Forelimb muscle (tissue), 1 donor: Measurements from ENCODE around the gene C22orf31. TPM values are rescaled to one million over a fixed set of nuclear protein-coding genes. Genes with fewer than 3 reads are reported as not detected.
"Not testable (repeated sequence)": the region's sequence is repeated elsewhere in the genome, so short reads cannot be mapped to it uniquely, and the experiment has no call there.

Experiments
- DNase-seq: peaks from one replicate; pipeline ENCODE4 v3.0.0-alpha.2; 2013; ENCODE audit warnings: low read depth
- polyA plus RNA-seq: library from polyadenylated mRNA; unstranded; fragments of 120-200 nt; gene quantifications from one replicate; pipeline ENCODE4 v1.2.1, GENCODE V29; 2013; ENCODE audit not compliant: insufficient read length

The C22orf31 gene
- polyA plus RNA-seq, result 1.8 TPM

DNA sequence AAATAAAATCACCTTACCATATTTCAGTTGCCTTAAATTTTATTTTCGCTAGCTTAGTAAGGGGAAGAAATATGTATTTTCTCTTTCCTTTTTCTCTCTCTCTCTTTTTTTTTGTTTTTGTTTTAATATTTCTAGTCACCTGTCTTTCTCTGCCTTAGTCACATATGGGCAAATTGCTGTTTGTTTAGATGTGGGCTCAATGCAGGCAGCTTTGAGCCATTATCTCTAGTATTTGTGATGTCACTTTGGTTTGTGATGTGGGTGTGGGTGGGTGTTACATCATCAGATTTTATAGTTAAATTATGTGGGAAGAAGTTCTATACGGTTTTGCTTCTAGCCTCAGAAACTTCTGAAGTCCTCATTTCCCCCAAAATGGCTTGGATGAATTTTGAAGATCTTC, at the start of gene C22orf31:
Gene C22orf31, minus strand, starts transcription at position 59 of the 400 bp plus-strand sequence. Its CDS starts 39 bp downstream, at position 20.
- no peak for DNase-seq

GRCh38 chr22:29110946-29111345, 49.3 kb upstream of the C22orf31 start:
- DNase-seq, result no peak

GRCh38 chr22:29109822-29110221, 48.2 kb upstream of the C22orf31 start:
- DNase-seq, result no peak

DNA sequence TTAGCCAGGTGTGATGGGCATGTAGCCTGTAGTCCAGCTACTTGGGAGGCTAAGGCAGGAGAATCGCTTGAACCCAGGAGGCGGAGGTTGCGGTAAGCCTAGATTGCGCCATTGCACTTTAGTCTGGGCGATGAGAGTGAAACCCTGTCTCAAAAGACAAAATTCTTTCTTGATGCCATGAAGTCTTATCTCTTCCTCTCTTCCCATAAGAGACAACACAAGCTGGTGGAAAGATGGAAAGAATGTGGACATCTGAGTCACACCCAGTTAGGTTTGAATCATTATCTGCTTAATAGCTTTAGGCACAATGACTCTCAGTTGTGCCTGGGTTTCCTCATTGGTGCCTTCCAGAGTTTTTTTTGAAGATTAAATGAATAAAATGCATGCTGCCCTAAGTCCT, 46.5 kb upstream of the C22orf31 start:
- DNase-seq, result no peak

GRCh38 chr22:29106839-29107238, 45.2 kb upstream of the C22orf31 start:
- DNase-seq, result no peak

GRCh38 chr22:29105468-29105867, 43.8 kb upstream of the C22orf31 start:
- no peak for DNase-seq

- DNase-seq, result no peak
Measured at GRCh38 chr22:29103121-29103520, 41.5 kb upstream of the C22orf31 start.

- no peak for DNase-seq
Measured at GRCh38 chr22:29102300-29102699, 40.7 kb upstream of the C22orf31 start.

DNA sequence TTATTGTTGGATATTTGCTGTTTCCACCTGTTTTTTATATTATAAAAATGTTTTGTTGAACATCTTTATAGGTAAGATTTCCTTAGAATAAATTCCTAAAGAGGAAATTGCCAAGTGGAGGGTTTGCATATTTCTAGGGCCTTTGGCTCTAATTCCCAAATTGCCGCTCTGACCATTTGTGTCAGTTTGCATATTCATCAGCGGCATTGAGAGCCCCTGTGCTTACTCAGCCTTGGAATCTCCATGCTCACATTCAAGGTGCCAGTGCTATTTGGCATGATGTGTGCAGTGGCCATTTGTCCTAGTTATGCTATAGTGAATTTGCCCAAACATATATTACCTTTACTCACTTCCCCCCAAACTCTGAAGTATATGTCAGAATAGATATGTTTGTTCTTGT, 36.7 kb upstream of the C22orf31 start:
- no peak for DNase-seq

- no peak for DNase-seq
Measured at GRCh38 chr22:29096736-29097669, 35.4 kb upstream of the C22orf31 start.

GRCh38 chr22:29095459-29095858, 33.8 kb upstream of the C22orf31 start:
- DNase-seq, result no peak

DNA sequence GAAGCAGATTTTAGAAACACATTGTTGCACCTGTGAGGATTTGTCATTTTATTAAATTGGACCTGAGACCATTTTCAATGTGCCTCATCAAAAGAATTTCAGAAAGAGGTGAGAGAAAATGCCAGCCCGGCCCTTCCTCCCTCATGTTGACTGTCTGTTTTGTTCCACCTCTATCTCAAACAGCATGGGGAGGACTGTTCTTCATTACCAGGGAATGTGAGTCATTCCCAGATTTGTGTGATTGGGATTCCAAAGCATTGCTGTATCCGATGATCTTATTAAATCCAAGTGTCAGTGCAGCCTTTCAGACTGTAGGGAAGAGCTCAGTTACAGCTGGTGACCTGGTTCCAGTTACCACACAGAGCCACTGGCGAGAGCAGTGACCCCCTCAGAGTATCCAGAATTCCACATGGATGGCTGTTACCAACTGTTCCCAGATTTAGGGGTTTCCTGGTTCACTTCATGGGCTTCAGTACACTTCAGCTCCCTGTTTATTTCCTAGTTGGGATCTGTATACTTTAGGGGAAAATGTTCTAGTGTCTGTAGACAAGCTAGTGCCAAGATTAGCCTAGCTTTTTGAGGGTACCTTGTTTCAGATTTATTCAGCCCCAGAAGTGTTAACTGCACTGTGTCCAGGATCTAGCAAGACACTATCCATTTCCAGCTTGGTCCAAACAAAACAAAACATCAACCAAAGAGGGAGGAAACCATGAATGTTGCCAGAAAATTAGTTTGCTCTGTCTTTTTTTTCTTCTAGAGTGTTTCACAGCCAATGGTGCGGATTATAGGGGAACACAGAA, 32.1 kb upstream of the C22orf31 start:
- peak; percentile 55 for DNase-seq

GRCh38 chr22:29093030-29093429, 31.4 kb upstream of the C22orf31 start:
- DNase-seq, result no peak

- no peak for DNase-seq
Measured at GRCh38 chr22:29092243-29092642, 30.6 kb upstream of the C22orf31 start.

DNA sequence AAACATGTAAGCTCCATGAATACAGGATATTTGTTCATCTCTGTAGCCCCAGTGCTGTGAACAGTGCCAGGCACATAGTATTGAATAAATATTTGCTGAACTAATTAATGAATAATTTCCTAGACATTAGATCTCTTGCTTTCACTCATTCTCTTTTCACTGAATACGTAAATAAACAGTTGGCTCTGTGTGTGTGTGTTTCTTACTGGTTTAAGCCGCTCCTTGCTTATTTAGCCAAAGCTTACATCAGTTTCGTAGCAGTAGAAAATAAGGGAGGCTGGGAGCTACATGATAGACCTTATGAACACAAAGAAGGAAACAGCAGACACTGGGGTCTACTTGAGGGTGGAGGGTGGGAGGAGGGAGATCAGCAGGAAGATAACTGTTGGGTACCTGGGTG, 28.4 kb upstream of the C22orf31 start:
- DNase-seq, result no peak

GRCh38 chr22:29089507-29089906, 27.9 kb upstream of the C22orf31 start:
- DNase-seq, result no peak

- DNase-seq, result no peak
Measured at GRCh38 chr22:29088809-29089208, 27.2 kb upstream of the C22orf31 start.

- no peak for DNase-seq
Measured at GRCh38 chr22:29087012-29087411, 25.4 kb upstream of the C22orf31 start.

- no peak for DNase-seq
Measured at GRCh38 chr22:29083933-29084591, 22.4 kb upstream of the C22orf31 start.

DNA sequence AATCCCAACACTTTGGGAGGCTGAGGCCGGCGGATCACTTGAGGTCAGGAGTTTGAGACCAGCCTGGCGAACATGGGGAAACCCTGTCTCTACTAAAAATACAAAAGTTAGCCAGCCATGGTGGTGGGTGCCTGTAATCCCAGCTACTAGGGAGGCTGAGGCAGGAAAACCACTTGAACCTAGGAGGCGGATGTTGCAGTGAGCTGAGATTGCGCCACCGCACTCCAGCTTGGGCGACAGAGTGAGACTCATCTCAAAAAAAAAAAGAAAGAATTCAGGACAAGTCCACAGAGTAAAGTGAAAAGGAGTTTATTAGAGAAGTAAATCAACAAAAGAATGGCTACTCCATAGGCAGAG, 21.9 kb upstream of the C22orf31 start:
- not testable (repeated sequence) for DNase-seq

GRCh38 chr22:29082826-29083545, 21.4 kb upstream of the C22orf31 start:
- no peak for DNase-seq
